Measurements from ENCODE around the gene COPA. TPM values are rescaled to one million over a fixed set of nuclear protein-coding genes. Genes with fewer than 3 reads are reported as not detected.

Gene COPA
- total and polyA plus RNA-seq, 10 of the 15 experiments (the other 5 are each of a cell fraction or from before 2014, with no cell fraction given), result 53.7 to 180 (median 123) TPM

DNA sequence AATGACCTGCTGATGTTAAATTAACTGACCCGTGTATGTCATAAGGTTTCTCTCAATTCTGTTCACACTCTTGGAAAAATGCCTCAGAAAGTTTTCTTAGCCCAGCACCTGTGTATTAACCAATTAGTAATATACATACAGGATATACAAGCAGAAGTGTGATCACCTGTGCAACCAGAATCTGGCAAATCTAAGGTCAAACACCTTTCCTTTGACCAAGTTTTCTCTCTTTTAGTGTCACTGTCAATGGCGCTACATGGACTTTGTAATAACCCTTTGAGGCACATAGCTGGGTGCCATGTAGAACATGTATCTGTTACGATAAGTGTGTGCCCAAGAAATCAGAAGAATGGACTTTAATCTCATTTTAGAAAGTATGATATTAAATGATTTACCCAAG, 1.2 kb upstream of the COPA start:
- no peak for ATAC-seq
- BruUV-seq (replicated peaks), result TSS peak; percentile 76
- POLR2A ChIA-PET, result interaction anchor here (1.0 to 4.8 kb wide), 3 partner anchors 10 to 282 kb away, joined by 3 to 25 read pairs (median 5); no protein-coding TSS in a partner anchor

DNA sequence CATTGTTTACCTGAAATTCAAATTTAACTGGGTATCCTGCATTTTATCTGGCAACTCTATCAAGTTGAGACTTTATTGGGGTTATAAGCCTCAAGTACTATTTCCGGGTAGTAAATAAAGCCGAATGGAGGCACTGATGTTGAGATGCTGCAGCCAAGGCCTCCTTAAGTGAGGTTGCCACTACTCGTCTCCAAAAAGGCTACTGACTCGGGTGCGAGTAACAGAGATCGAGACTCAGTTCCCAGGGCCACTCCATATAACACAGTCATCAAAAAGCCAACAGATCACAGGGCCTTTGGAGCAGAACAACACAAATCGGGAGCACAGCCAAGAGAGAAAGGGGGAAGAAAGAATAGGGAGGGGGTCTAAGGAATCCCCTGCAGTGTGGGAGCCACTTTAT, 524 bp downstream of the COPA start:
- Histone ChIP-seq H4K20me1 (ENCODE audit: control insufficient read depth, insufficient read depth) (no peaks in the 10 kb centered on the region), H3K9ac (ENCODE audit: control insufficient read depth, insufficient read depth, low read length) (peak overlapping the region; percentile 92), H3K36me3 (ENCODE audit: control insufficient read depth in 2 of 2, insufficient read depth in 2 of 2, low read length in 1 of 2) (peaks cover 0 to 14% of the 10 kb centered on the region in 2 experiments; a peak in 3 of 4 replicates), H3K27me3 (replicated peaks in 1 of 2; ENCODE audit: control insufficient read depth in 2 of 2, insufficient read depth in 2 of 2, low read length in 1 of 2) (no peaks in the 10 kb centered on the region), H3K4me1 (ENCODE audit: control insufficient read depth, insufficient read depth, low read length) (peaks cover 23% of the 10 kb centered on the region), H3K79me2 (ENCODE audit: control insufficient read depth, insufficient read depth, low read length) (peaks cover 83% of the 10 kb centered on the region), H2AFZ (ENCODE audit: control insufficient read depth, low read depth, low read length) (peak overlapping the region; percentile 2), H3K9me3 (replicated peaks; ENCODE audit: control insufficient read depth, insufficient read depth, low read length) (no peaks in the 10 kb centered on the region), H3K4me3 (peak overlapping the region; percentile 96), H3K4me2 (ENCODE audit: control insufficient read depth, insufficient read depth) (peak overlapping the region; percentile 72), H3K27ac (ENCODE audit: control insufficient read depth, insufficient read depth) (peak overlapping the region; percentile 97)
- BruUV-seq (replicated peaks), result no TSS peak
- in situ Hi-C loops (cut with MboI) (loop anchor here (25.0 kb wide), 1 partner anchor 1305 kb away; no protein-coding TSS in a partner anchor), intact Hi-C loops (cut with micrococcal nuclease; ENCODE audit: unreplicated experiment) (loop anchor here (5.0 kb wide), 1 partner anchor 265 kb away; no protein-coding TSS in a partner anchor)
- ChIA-PET RAD21 (ENCODE audit: unreplicated experiment) (interaction anchor here (0.8 to 0.9 kb wide), 2 partner anchors 34 to 51 kb away, joined by 3 read pairs; no protein-coding TSS in a partner anchor), CTCF (interaction anchor here (0.7 to 1.7 kb wide), 6 partner anchors 12 to 265 kb away, joined by 3 to 7 read pairs (median 3); partner anchors contain the start of gene PEX19), POLR2A (no interaction called here), SMC1A (ENCODE audit: uncharacterized antibody, unreplicated experiment) (interaction anchor here (0.8 to 1.5 kb wide), 4 partner anchors 10 to 246 kb away, joined by 3 to 4 read pairs (median 3); no protein-coding TSS in a partner anchor)
- 0% methylated on average over 7 of the region's 7 CpGs for WGBS (ENCODE audit: insufficient coverage, insufficient replicate concordance, low lambda C conversion rate, missing lambda C conversion rate)
- peak; percentile 16 for ATAC-seq
- no peak for DNase-seq (ENCODE audit: low read depth, low spot score)
- 0 out of 2 replicates have a peak, but pooled peaks have one; percentile 35 for TF ChIP-seq MTA3 (IDR thresholded peaks at IDR 0.05; ENCODE audit: borderline replicate concordance, low read length)
- no peak for TF ChIP-seq ATF7 (IDR thresholded peaks at IDR 0.05; ENCODE audit: low read depth)
- 0 out of 2 replicates have a peak, but pooled peaks have one; percentile 18 for TF ChIP-seq LARP7 (IDR thresholded peaks at IDR 0.05)
- TF ChIP-seq, protein P1, sequence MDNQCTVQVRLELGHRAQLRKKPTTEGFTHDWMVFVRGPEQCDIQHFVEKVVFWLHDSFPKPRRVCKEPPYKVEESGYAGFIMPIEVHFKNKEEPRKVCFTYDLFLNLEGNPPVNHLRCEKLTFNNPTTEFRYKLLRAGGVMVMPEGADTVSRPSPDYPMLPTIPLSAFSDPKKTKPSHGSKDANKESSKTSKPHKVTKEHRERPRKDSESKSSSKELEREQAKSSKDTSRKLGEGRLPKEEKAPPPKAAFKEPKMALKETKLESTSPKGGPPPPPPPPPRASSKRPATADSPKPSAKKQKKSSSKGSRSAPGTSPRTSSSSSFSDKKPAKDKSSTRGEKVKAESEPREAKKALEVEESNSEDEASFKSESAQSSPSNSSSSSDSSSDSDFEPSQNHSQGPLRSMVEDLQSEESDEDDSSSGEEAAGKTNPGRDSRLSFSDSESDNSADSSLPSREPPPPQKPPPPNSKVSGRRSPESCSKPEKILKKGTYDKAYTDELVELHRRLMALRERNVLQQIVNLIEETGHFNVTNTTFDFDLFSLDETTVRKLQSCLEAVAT (IDR thresholded peaks at IDR 0.05), result no peak
- TF ChIP-seq ZNF217 (IDR thresholded peaks at IDR 0.05), result no peak
- TF ChIP-seq HDAC6 (IDR thresholded peaks at IDR 0.05; ENCODE audit: unreplicated experiment), result no peak
- FAIRE-seq, result no peak

More for the DNA sequence above, 1.2 kb upstream of the COPA start:
- TF ChIP-seq CBX5 (IDR thresholded peaks at IDR 0.05; ENCODE audit: low read depth) (no peak), SRF (IDR thresholded peaks at IDR 0.05; ENCODE audit: low read depth in 2 of 2, low read length in 2 of 2) (no peak), NBN (IDR thresholded peaks at IDR 0.05) (no peak), GATAD2B (conservative IDR thresholded peaks at IDR 0.05; ENCODE audit: low read depth) (no peak)
- Histone ChIP-seq H3K4me2 (ENCODE audit: control insufficient read depth, insufficient read depth) (peak overlapping the region; percentile 80), H3K4me1 (ENCODE audit: control insufficient read depth, insufficient read depth, low read length) (peaks cover 23% of the 10 kb centered on the region), H3K9ac (ENCODE audit: control insufficient read depth, insufficient read depth, low read length) (peak overlapping the region; percentile 92), H3K79me2 (ENCODE audit: control insufficient read depth, insufficient read depth, low read length) (peaks cover 80% of the 10 kb centered on the region), H2AFZ (ENCODE audit: control insufficient read depth, low read depth, low read length) (no peak overlapping the region), H3K9me3 (replicated peaks; ENCODE audit: control insufficient read depth, insufficient read depth, low read length) (no peaks in the 10 kb centered on the region), H3K27ac (ENCODE audit: control insufficient read depth, insufficient read depth) (peak overlapping the region; percentile 97), H4K20me1 (ENCODE audit: control insufficient read depth, insufficient read depth) (no peaks in the 10 kb centered on the region), H3K27me3 (replicated peaks in 1 of 2; ENCODE audit: control insufficient read depth in 2 of 2, insufficient read depth in 2 of 2, low read length in 1 of 2) (no peaks in the 10 kb centered on the region), H3K4me3 (peak overlapping the region; percentile 96), H3K36me3 (ENCODE audit: control insufficient read depth in 2 of 2, insufficient read depth in 2 of 2, low read length in 1 of 2) (peaks cover 1 to 15% of the 10 kb centered on the region in 2 experiments; a peak in 3 of 4 replicates)
- in situ Hi-C loops (cut with MboI), result loop anchor here (25.0 kb wide), 1 partner anchor 1307 kb away; no protein-coding TSS in a partner anchor
- DNase-seq (ENCODE audit: low read depth, low spot score) (no peak), FAIRE-seq (no peak)
- ChIA-PET CTCF (interaction anchor here (0.9 to 2.9 kb wide), 7 partner anchors 32 to 151 kb away, joined by 3 to 11 read pairs (median 4); partner anchors contain the start of gene DCAF8), RAD21 (ENCODE audit: unreplicated experiment) (interaction anchor here (0.7 to 1.4 kb wide), 2 partner anchors 84 to 246 kb away, joined by 3 to 4 read pairs; partner anchors contain the start of gene IGSF8), SMC1A (ENCODE audit: uncharacterized antibody, unreplicated experiment) (interaction anchor here (0.9 to 1.7 kb wide), 3 partner anchors 11 to 140 kb away, joined by 3 to 5 read pairs (median 4); partner anchors contain the start of gene DCAF8)
- intact Hi-C loops (cut with micrococcal nuclease; ENCODE audit: unreplicated experiment), result loop anchor here (5.0 kb wide), 1 partner anchor 263 kb away; no protein-coding TSS in a partner anchor
- WGBS (ENCODE audit: insufficient coverage, insufficient replicate concordance, low lambda C conversion rate, missing lambda C conversion rate), result 67% methylated on average over 3 of the region's 3 CpGs

Measured in GM12878 (cell line).